Measurements from ENCODE around the gene MACROD1.

Gene MACROD1

GRCh38 chr11:64037027-64037634 lies 128.8 kb downstream of the MACROD1 start:
- no peaks in the 10 kb centered on the region for H3F3A ChIP-seq (ENCODE audit: insufficient read depth)
- H3K36me3 ChIP-seq (ENCODE audit: low read length) = no peaks in the 10 kb centered on the region
- no peak overlapping the region for H2AFZ ChIP-seq (ENCODE audit: low read depth, low read length, severe bottlenecking)
- TF ChIP-seq CTCF (IDR thresholded peaks at IDR 0.05; ENCODE audit: insufficient read depth, low read length, poor library complexity, severe bottlenecking) (no peak), EZH2phosphoT487 (conservative IDR thresholded peaks at IDR 0.05; ENCODE audit: low read length) (no peak)
- no peaks in the 10 kb centered on the region for H3K9me2 ChIP-seq (replicated peaks; ENCODE audit: insufficient read depth, low read length)
- H3K79me2 ChIP-seq (ENCODE audit: insufficient read depth, low read length) = no peaks in the 10 kb centered on the region
- H3K9ac ChIP-seq (ENCODE audit: low read length) = no peak overlapping the region
- H3K9me3 ChIP-seq (ENCODE audit: insufficient read depth, low read length) = no peaks in the 10 kb centered on the region
- H4K20me1 ChIP-seq (ENCODE audit: low read depth, low read length) = no peaks in the 10 kb centered on the region
- no peak overlapping the region for H3K4me2 ChIP-seq (ENCODE audit: low read depth, low read length, poor library complexity, severe bottlenecking)
- no peaks in the 10 kb centered on the region for H3K27me3 ChIP-seq (ENCODE audit: low read length)
- H3K27ac ChIP-seq (ENCODE audit: low read depth, low read length) = no peak overlapping the region
- no peak overlapping the region for H3K4me3 ChIP-seq (ENCODE audit: insufficient read depth, low read length, poor library complexity, severe bottlenecking)

GRCh38 chr11:64036087-64037026 lies 129.6 kb downstream of the MACROD1 start:
- no peaks in the 10 kb centered on the region for H3K36me3 ChIP-seq (ENCODE audit: low read length)
- H3K9me2 ChIP-seq (replicated peaks; ENCODE audit: insufficient read depth, low read length) = no peaks in the 10 kb centered on the region
- H3K79me2 ChIP-seq (ENCODE audit: insufficient read depth, low read length) = no peaks in the 10 kb centered on the region
- TF ChIP-seq CTCF (IDR thresholded peaks at IDR 0.05; ENCODE audit: insufficient read depth, low read length, poor library complexity, severe bottlenecking) (no peak), EZH2phosphoT487 (conservative IDR thresholded peaks at IDR 0.05; ENCODE audit: low read length) (no peak)
- H3K27ac ChIP-seq (ENCODE audit: low read depth, low read length) = no peak overlapping the region
- no peak overlapping the region for H3K9ac ChIP-seq (ENCODE audit: low read length)
- H4K20me1 ChIP-seq (ENCODE audit: low read depth, low read length) = no peaks in the 10 kb centered on the region
- no peak overlapping the region for H3K4me2 ChIP-seq (ENCODE audit: low read depth, low read length, poor library complexity, severe bottlenecking)
- no peaks in the 10 kb centered on the region for H3K9me3 ChIP-seq (ENCODE audit: insufficient read depth, low read length)
- H3K27me3 ChIP-seq (ENCODE audit: low read length) = no peaks in the 10 kb centered on the region
- H3F3A ChIP-seq (ENCODE audit: insufficient read depth) = no peaks in the 10 kb centered on the region
- no peak overlapping the region for H2AFZ ChIP-seq (ENCODE audit: low read depth, low read length, severe bottlenecking)
- no peak overlapping the region for H3K4me3 ChIP-seq (ENCODE audit: insufficient read depth, low read length, poor library complexity, severe bottlenecking)

- Histone ChIP-seq H3K9me2 (replicated peaks; ENCODE audit: insufficient read depth, low read length) (no peaks in the 10 kb centered on the region), H3K9me3 (ENCODE audit: insufficient read depth, low read length) (no peaks in the 10 kb centered on the region), H3K27me3 (ENCODE audit: low read length) (no peaks in the 10 kb centered on the region), H3K36me3 (ENCODE audit: low read length) (no peaks in the 10 kb centered on the region), H3K4me3 (ENCODE audit: insufficient read depth, low read length, poor library complexity, severe bottlenecking) (no peak within 1 kb of the TSS), H2AFZ (ENCODE audit: low read depth, low read length, severe bottlenecking) (no peak within 1 kb of the TSS), H3K27ac (ENCODE audit: low read depth, low read length) (no peak within 1 kb of the TSS), H3K4me2 (ENCODE audit: low read depth, low read length, poor library complexity, severe bottlenecking) (no peak within 1 kb of the TSS), H3F3A (ENCODE audit: insufficient read depth) (no peaks in the 10 kb centered on the region), H3K79me2 (ENCODE audit: insufficient read depth, low read length) (no peaks in the 10 kb centered on the region), H4K20me1 (ENCODE audit: low read depth, low read length) (no peaks in the 10 kb centered on the region), H3K9ac (ENCODE audit: low read length) (no peak within 1 kb of the TSS)
- TF ChIP-seq EZH2phosphoT487 (conservative IDR thresholded peaks at IDR 0.05; ENCODE audit: low read length) (no peak), CTCF (IDR thresholded peaks at IDR 0.05; ENCODE audit: insufficient read depth, low read length, poor library complexity, severe bottlenecking) (no peak)
Observed at GRCh38 chr11:64035576-64035975, 130.3 kb downstream of the MACROD1 start, which contains the start of gene FLRT1. TSS of gene FLRT1 (plus strand) at chr11:64035931. CDS start at chr11:64116268, 80,337 bp downstream.
